ENCODE measurements around the gene DYRK1A.

The DYRK1A gene

GRCh38 chr21:37374027-37374426 is 7.5 kb downstream of the DYRK1A start:
- no peak overlapping the region for H3K27ac ChIP-seq
- H3K9me3 ChIP-seq (ENCODE audit: severe bottlenecking), result no peaks in the 10 kb centered on the region
- no peaks in the 10 kb centered on the region for H3K27me3 ChIP-seq (ENCODE audit: insufficient read depth, low read depth, severe bottlenecking)
- TF ChIP-seq CTCF (IDR thresholded peaks at IDR 0.05; ENCODE audit: low read depth, low read length), result no peak
- no peak for DNase-seq
- no peak overlapping the region for H3K4me3 ChIP-seq (ENCODE audit: low read depth, low read length)
- H3K36me3 ChIP-seq, result no peaks in the 10 kb centered on the region; the same call in 1 of the 2 replicates

GRCh38 chr21:37375866-37376574 is 9.4 kb downstream of the DYRK1A start:
- no peak for DNase-seq
- Histone ChIP-seq H3K4me3 (ENCODE audit: low read depth, low read length) (no peak overlapping the region), H3K27ac (no peak overlapping the region)

GRCh38 chr21:37378700-37379139 is 12.1 kb downstream of the DYRK1A start:
- no peak for TF ChIP-seq CTCF (IDR thresholded peaks at IDR 0.05; ENCODE audit: low read depth, low read length)
- no peaks in the 10 kb centered on the region for H3K27me3 ChIP-seq (ENCODE audit: insufficient read depth, low read depth, severe bottlenecking)
- no peak overlapping the region for H3K27ac ChIP-seq
- no peak for DNase-seq
- no peaks in the 10 kb centered on the region for H3K36me3 ChIP-seq
- no peaks in the 10 kb centered on the region for H3K9me3 ChIP-seq (ENCODE audit: severe bottlenecking)
- H3K4me3 ChIP-seq (ENCODE audit: low read depth, low read length), result no peak overlapping the region

More at GRCh38 chr21:37375866-37376574, 9.4 kb downstream of the DYRK1A start:
- Histone ChIP-seq H3K9me3 (ENCODE audit: severe bottlenecking) (no peaks in the 10 kb centered on the region), H3K27me3 (ENCODE audit: insufficient read depth, low read depth, severe bottlenecking) (no peaks in the 10 kb centered on the region), H3K36me3 (no peaks in the 10 kb centered on the region)
- TF ChIP-seq CTCF (IDR thresholded peaks at IDR 0.05; ENCODE audit: low read depth, low read length), result no peak

GRCh38 chr21:37380349-37381323 is 14.1 kb downstream of the DYRK1A start:
- Histone ChIP-seq H3K4me3 (ENCODE audit: low read depth, low read length) (no peak overlapping the region), H3K9me3 (ENCODE audit: severe bottlenecking) (no peaks in the 10 kb centered on the region), H3K36me3 (no peaks in the 10 kb centered on the region), H3K27me3 (ENCODE audit: insufficient read depth, low read depth, severe bottlenecking) (no peaks in the 10 kb centered on the region), H3K27ac (no peak overlapping the region)
- peak; percentile 31 for DNase-seq
- no peak for TF ChIP-seq CTCF (IDR thresholded peaks at IDR 0.05; ENCODE audit: low read depth, low read length)

GRCh38 chr21:37381883-37382585 is 15.5 kb downstream of the DYRK1A start:
- H3K9me3 ChIP-seq (ENCODE audit: severe bottlenecking), result no peaks in the 10 kb centered on the region
- no peak overlapping the region for H3K27ac ChIP-seq
- no peak for TF ChIP-seq CTCF (IDR thresholded peaks at IDR 0.05; ENCODE audit: low read depth, low read length)
- no peaks in the 10 kb centered on the region for H3K27me3 ChIP-seq (ENCODE audit: insufficient read depth, low read depth, severe bottlenecking)
- H3K4me3 ChIP-seq (ENCODE audit: low read depth, low read length), result no peak overlapping the region
- no peaks in the 10 kb centered on the region for H3K36me3 ChIP-seq
- DNase-seq, result no peak
